Heart left ventricle (tissue), 16 donors: Measurements from ENCODE around the gene CLCN4. TPM values are rescaled to one million over a fixed set of nuclear protein-coding genes. Genes with fewer than 3 reads are reported as not detected.

Experiments
- ATAC-seq, 4 donors: fragments of 200-7000 bp; cut with Tn5 transposase; one replicate each; pipeline ENCODE4 v1.9.1; 2020 to 2022; ENCODE audit warnings: moderate library complexity in 4 of 4, mild to moderate bottlenecking in 3 of 4, moderate number of reproducible peaks in 1 of 4
- DNase-seq, 5 donors: peaks; one replicate each; pipeline ENCODE4 v3.0.0-alpha.2; 2020
- H3K27ac ChIP-seq, 12 donors: fragments of 200-600 bp; sonication (generic) in 4 of 12; one replicate each; pipeline versions ENCODE4 v1.5.0 to v1.8.0; 2016 to 2022; ENCODE audit warnings: mild to moderate bottlenecking in 2 of 12
- H3K27me3 ChIP-seq, 9 donors: fragments of 200-600 bp; sonication (generic) in 2 of 9; one replicate each; pipeline versions ENCODE4 v1.5.1 to v1.8.0; 2016 to 2022; ENCODE audit warnings: mild to moderate bottlenecking in 3 of 9
- H3K36me3 ChIP-seq, 9 donors: fragments of 200-600 bp; sonication (generic) in 2 of 9; one replicate each; pipeline versions ENCODE4 v1.5.0 to v1.8.0; 2018 to 2022; ENCODE audit warnings: mild to moderate bottlenecking in 2 of 9
- H3K4me1 ChIP-seq, 12 donors: fragments of 200-600 bp; sonication (generic) in 4 of 12; one replicate each; pipeline versions ENCODE4 v1.5.0 to v1.8.0; 2016 to 2022; ENCODE audit warnings: mild to moderate bottlenecking in 3 of 12
- H3K4me3 ChIP-seq, 12 donors: fragments of 200-600 bp; sonication (generic) in 4 of 12; one replicate each; pipeline versions ENCODE4 v1.5.0 to v1.8.0; 2017 to 2022; ENCODE audit warnings: mild to moderate bottlenecking in 9 of 12, moderate library complexity in 4 of 12
- H3K9me3 ChIP-seq, 12 donors: fragments of 200-600 bp; sonication (generic) in 4 of 12; one replicate each; pipeline versions ENCODE4 v1.5.0 to v1.8.0; 2016 to 2022; ENCODE audit warnings: mild to moderate bottlenecking in 1 of 12
- CTCF ChIP-seq, 12 donors: fragments of 200-600 bp; sonication (generic) in 4 of 12; IDR thresholded peaks; one replicate each; pipeline versions ENCODE4 v1.5.0 to v1.8.0; 2018 to 2022; ENCODE audit warnings: antibody characterized with exemption in 12 of 12, mild to moderate bottlenecking in 5 of 12
- POLR2A ChIP-seq, 2 donors: fragments of 450-650 bp; IDR thresholded peaks; one replicate each; pipeline ENCODE4 v1.6.1; 2017; ENCODE audit warnings: antibody characterized with exemption in 2 of 2, mild to moderate bottlenecking in 2 of 2, moderate library complexity in 2 of 2
- WGBS, 4 donors: extraction: QIAGEN DNeasy Blood & Tissue Kit in 2 of 4; methylation state at CpG; one replicate each; pipeline versions ENCODE4 v1.1.5 to v1.1.7; 2013 to 2018; 5-methylcytosine and 5-hydroxymethylcytosine counted together
- intact Hi-C, 10 donors: fragments of 100-400 bp; cut with DNase I; formaldehyde crosslinking; loops; one replicate each; pipeline versions ENCODE4 v1.11.1 to v1.14.2; 2022
- polyA plus RNA-seq, 2 donors: library from polyadenylated mRNA; stranded (reverse); fragments of 200-250 nt; gene quantifications; one replicate each; pipeline ENCODE4 v1.2.3, GENCODE V29; 2013
- total RNA-seq, 9 donors: library from RNA; depleted of rRNA in 2 of 9; stranded (reverse); fragments of >200 nt in 2 of 9; fragmentation: NEBNext Ultra II Directional in 3 of 9; extraction: Animal tissue kit (Norgen Biotek cat#: 25700) in 3 of 9; gene quantifications; one replicate each; pipeline versions ENCODE4 v1.1.0 to v1.2.4, GENCODE V29; 2016 to 2023
- donor health status: ischemic (EF 13 %, LVEDD 7.1; RV severe dilation, severe dysfunction).
- donor health status: healthy with polysubstance abuse.
- donor health status: DM: no; HTN: yes; CAD: no.
- donor health status: DM: no; HTN: no; CAD: no.
- donor health status: ischemic (EF 25% LVEDD 6.9; RV normal size, moderate dysfunction).
- donor health status: ischemic (EF 25% LVEDD 5.7; RV mildly dilated, moderate dysfunction).
- donor health status: healthy.
- donor health status: DM: yes; HTN: yes; CAD: no.
- donor health status: ischemic (EF 35%, LVEDD 5.7; RV mildly dilated, moderate dysfunction).
- donor health status: nonischemic (EF 11% LVEDD 7.7; RV severe dilation, severe dysfunction).
- donor health status: DM: yes; HTN: yes; CAD: no.
- donor health status: PGD.
- donor health status: ischemic (EF 29% LVEDD 5.4; RV normal size, mild dysfunction).
- donor health status: nonischemic (EF 23%, LVEDD 6.1; RV moderate dilation, normal function).

CLCN4 gene
- total and polyA plus RNA-seq, 11 donors, result 6.4 to 39.0 (median 29.2) TPM

DNA sequence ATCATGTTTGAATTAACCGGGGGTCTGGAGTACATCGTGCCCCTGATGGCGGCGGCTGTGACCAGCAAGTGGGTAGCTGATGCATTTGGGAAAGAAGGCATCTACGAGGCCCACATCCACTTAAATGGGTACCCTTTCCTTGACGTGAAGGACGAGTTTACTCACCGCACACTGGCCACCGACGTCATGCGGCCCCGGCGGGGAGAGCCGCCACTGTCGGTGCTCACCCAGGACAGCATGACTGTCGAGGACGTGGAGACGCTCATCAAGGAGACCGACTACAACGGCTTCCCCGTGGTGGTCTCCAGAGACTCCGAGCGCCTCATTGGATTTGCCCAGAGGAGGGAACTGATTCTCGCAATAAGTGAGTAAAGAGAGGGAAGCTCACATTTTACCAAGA, 56.9 kb downstream of the CLCN4 start:
- no peak overlapping the region for H3K4me3 ChIP-seq
- ATAC-seq, result no peak
- no peaks in the 10 kb centered on the region for H3K9me3 ChIP-seq
- no peak for DNase-seq
- no peaks in the 10 kb centered on the region for H3K4me1 ChIP-seq
- H3K36me3 ChIP-seq, result peaks cover 0 to 12% (median 0%) of the 10 kb centered on the region in 9 donors
- no peaks in the 10 kb centered on the region for H3K27me3 ChIP-seq
- WGBS, 4 donors, result 90 to 97% (median 94%) methylated on average over 3 to 24 of the region's 24 CpGs
- intact Hi-C loops, result no loop called here
- H3K27ac ChIP-seq, result no peak overlapping the region
- TF ChIP-seq POLR2A (IDR thresholded peaks at IDR 0.05), result no peak
- no peak for TF ChIP-seq CTCF (IDR thresholded peaks at IDR 0.05)

GRCh38 chrX:10216208-10216607, 59.4 kb downstream of the CLCN4 start:
- TF ChIP-seq CTCF (IDR thresholded peaks at IDR 0.05) (no peak), POLR2A (IDR thresholded peaks at IDR 0.05) (no peak)
- 53 to 83% (median 60%) methylated on average over 8 of the region's 8 CpGs for WGBS, 4 donors
- Histone ChIP-seq H3K27me3 (no peaks in the 10 kb centered on the region), H3K9me3 (no peaks in the 10 kb centered on the region), H3K4me3 (no peak overlapping the region), H3K4me1 (no peaks in the 10 kb centered on the region), H3K36me3 (peaks cover 0 to 17% (median 0%) of the 10 kb centered on the region in 9 donors), H3K27ac (no peak overlapping the region)
- DNase-seq (no peak), ATAC-seq (no peak)
- intact Hi-C loops, result no loop called here

DNA sequence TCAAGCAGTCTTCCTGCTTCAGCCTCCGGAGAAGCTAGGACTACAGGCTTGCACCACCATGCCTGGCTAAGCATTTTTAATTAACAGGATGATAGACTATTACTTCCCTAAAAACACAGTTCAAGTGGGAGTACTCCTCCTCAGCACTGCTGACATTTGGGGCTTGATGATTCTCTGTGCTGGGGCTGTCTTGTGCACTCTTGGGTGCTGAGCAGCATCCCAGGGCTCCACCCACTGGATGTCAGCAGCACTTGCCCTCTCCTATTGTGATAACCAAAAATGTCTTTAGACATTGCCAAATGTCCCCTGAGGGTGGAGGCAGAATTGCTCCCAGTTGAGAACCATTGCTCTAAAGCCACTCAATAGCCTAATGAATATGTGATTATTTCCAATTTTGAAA, 60.4 kb downstream of the CLCN4 start:
- 81 to 92% (median 90%) methylated on average over 1 of the region's 1 CpG for WGBS, 4 donors
- Histone ChIP-seq H3K27ac (no peak overlapping the region), H3K36me3 (peaks cover 0 to 22% (median 0%) of the 10 kb centered on the region in 9 donors), H3K9me3 (no peaks in the 10 kb centered on the region), H3K4me3 (no peak overlapping the region), H3K4me1 (no peaks in the 10 kb centered on the region), H3K27me3 (no peaks in the 10 kb centered on the region)
- ATAC-seq, result peak; percentile 67 to 82 (median 80)
- intact Hi-C loops, result no loop called here
- TF ChIP-seq CTCF (IDR thresholded peaks at IDR 0.05) (peak in 1 of 12 donors; percentile 11), POLR2A (IDR thresholded peaks at IDR 0.05) (no peak)
- DNase-seq, result peak in 3 of 5 donors; percentile 12 to 41 (median 35)

DNA sequence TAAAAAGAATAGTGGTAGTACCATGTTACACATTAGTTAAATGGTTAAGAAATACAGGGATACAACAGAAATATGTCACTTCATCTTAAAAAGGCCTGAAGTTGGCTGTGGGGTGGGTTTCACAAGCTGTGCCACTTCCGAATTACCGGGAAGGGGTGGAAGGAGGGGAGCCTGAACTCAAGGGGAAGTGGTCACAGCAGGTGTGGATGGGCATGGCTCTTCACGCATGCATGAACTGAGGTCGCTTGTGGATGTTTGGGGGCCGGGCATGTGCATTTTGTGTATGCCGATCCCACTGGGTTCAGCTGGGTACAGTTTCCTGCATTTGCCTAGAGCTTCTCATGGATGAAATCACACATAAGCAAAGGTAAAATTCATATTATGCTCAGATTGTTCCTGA, 64.9 kb downstream of the CLCN4 start:
- Histone ChIP-seq H3K9me3 (no peaks in the 10 kb centered on the region), H3K4me1 (no peaks in the 10 kb centered on the region), H3K27me3 (no peaks in the 10 kb centered on the region), H3K27ac (no peak overlapping the region), H3K4me3 (no peak overlapping the region), H3K36me3 (peaks cover 0 to 11% (median 0%) of the 10 kb centered on the region in 9 donors)
- no peak for DNase-seq
- WGBS, 4 donors, result 84 to 94% (median 91%) methylated on average over 6 of the region's 6 CpGs
- ATAC-seq, result no peak
- TF ChIP-seq CTCF (IDR thresholded peaks at IDR 0.05) (no peak), POLR2A (IDR thresholded peaks at IDR 0.05) (no peak)
- intact Hi-C loops, result no loop called here
